ENCODE data around the gene RTN4. TPM values are rescaled to one million over a fixed set of nuclear protein-coding genes. Genes with fewer than 3 reads are reported as not detected.

RTN4 gene
- total and polyA plus RNA-seq, 8 donors, result 181 to 373 (median 200) TPM

DNA sequence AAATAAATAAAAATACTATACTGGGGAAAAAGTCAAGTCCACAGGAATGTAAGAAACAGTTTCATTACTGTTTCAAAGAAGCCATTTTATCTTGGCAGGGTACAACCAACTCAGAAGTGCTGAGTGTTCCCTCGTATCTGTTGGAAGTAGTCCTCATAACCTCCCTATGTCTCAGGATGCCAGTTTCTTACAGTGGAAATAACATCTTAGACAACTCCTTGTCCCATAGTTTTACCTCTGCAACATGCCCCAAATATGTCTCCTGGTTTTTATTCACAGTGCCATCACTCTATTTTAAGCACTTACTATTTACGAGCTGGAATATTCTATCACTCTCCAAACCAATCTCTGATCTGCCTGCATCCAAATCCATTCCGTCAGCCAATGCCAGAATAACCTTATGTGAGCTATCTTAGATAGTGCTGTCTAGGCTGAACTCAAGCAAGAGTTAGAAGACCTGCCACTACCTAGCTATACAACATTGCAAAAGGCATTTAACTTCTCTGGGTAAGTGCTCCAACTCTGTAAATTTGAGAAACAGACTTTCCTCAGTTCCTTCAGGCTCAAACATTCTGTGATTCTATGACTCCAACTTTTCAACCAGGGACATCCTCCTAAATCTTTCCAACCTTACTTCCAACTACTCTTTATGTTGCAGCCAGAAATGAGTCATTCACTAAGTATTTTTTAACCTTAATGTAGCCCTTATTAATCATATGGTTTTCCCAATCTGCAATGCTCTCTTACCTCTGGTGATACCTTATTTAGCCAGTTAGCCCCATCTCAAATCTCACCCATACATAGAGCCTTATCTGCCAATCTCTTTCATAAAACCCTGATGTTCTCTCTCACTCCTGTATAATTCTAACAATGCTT lies 66.7 kb downstream of the RTN4 start:
- no peak for TF ChIP-seq CTCF (IDR thresholded peaks at IDR 0.05)
- H3K4me1 ChIP-seq, result peaks cover 0 to 79% of the 10 kb centered on the region in 2 donors
- intact Hi-C loops (cut with DNase I), result no loop called here
- H3K27ac ChIP-seq, result no peak overlapping the region
- H3K9me3 ChIP-seq, result no peaks in the 10 kb centered on the region
- ATAC-seq, result peak; percentile 9
- peaks cover 0 to 40% of the 10 kb centered on the region in 2 donors for H3K36me3 ChIP-seq
- no peaks in the 10 kb centered on the region for H3K27me3 ChIP-seq
- no peak for DNase-seq
- H3K4me3 ChIP-seq, result no peak overlapping the region

DNA sequence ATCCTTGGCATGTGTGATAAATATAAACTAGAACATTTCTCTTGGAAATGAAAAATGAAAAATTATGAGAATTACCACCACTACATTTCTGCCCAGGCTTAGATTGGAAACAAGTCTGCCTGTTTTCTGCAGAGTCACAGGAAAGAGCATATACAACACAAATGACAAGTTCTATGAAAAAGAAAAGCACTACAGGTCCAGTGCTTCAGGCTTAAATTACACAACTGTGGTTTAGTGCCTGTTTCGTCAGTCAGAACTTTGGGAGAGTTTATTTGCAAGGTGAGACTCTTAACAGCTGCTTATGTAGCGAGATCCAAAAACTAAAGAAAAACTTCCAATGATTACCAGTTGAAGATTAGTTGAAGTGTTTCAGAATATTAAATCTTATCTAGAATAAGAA lies 68.9 kb downstream of the RTN4 start:
- Histone ChIP-seq H3K36me3 (peaks cover 0 to 36% of the 10 kb centered on the region in 2 donors), H3K27ac (peak overlapping the region; percentile 6 to 33), H3K4me3 (no peak overlapping the region), H3K27me3 (no peaks in the 10 kb centered on the region), H3K9me3 (no peaks in the 10 kb centered on the region), H3K4me1 (peaks cover 15 to 81% of the 10 kb centered on the region in 2 donors)
- intact Hi-C loops (cut with DNase I), result no loop called here
- peak; percentile 72 for ATAC-seq
- no peak for TF ChIP-seq CTCF (IDR thresholded peaks at IDR 0.05)
- no peak for DNase-seq

DNA sequence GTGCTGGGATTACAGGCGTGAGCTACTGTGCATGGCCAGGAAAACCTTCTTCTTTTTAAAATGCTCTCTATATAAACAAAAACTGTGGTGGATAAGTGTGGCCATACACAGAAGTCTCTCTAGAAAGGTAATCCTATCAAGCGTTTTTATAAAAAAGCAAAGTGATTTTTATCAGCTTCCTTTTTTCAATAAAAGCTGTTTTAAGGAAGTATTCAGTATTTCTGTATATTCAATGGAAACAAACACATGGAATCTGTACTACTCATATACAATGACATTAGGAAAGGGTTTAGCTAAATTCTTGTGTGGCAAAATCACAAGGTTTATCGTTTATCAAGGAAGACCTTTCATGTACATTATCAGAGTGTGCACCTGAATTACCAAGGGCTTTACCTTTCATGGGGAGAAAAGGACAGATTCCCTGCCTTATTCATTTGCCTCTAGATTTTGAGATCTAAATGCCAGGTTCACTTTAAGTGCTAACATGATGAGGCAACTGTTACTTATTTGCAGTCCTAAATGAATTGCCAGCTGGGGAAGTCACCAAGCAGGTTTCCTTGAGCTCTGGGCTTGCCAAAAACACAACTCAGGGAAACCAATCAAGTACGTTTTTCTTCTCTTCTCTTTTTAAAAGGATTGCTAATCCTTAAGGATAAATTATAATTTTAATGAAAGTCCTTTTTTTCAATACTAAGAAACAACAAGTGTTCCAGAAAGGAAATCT lies 70.8 kb downstream of the RTN4 start:
- ATAC-seq (peak; percentile 63), DNase-seq (peak in 2 of 4 donors; percentile 32 to 75)
- Histone ChIP-seq H3K9me3 (no peaks in the 10 kb centered on the region), H3K27me3 (no peaks in the 10 kb centered on the region), H3K27ac (peak overlapping the region; percentile 10 to 42), H3K36me3 (peaks cover 0 to 30% of the 10 kb centered on the region in 2 donors), H3K4me1 (peaks cover 15 to 84% of the 10 kb centered on the region in 2 donors), H3K4me3 (no peak overlapping the region)
- intact Hi-C loops (cut with DNase I), result no loop called here
- TF ChIP-seq CTCF (IDR thresholded peaks at IDR 0.05), result no peak

- no peaks in the 10 kb centered on the region for H3K9me3 ChIP-seq
- ATAC-seq, result peak; percentile 5
- no peak for DNase-seq
- H3K4me3 ChIP-seq, result no peak overlapping the region
- intact Hi-C loops (cut with DNase I), result no loop called here
- peak overlapping the region; percentile 6 to 22 for H3K27ac ChIP-seq
- H3K4me1 ChIP-seq, result peaks cover 15 to 64% of the 10 kb centered on the region in 2 donors
- H3K27me3 ChIP-seq, result no peaks in the 10 kb centered on the region
- peaks cover 0 to 43% of the 10 kb centered on the region in 2 donors for H3K36me3 ChIP-seq
- TF ChIP-seq CTCF (IDR thresholded peaks at IDR 0.05), result no peak
Observed at GRCh38 chr2:54977149-54977548, 73.1 kb downstream of the RTN4 start.

All from left lung (tissue), 10 donors.